H7 (cell line): ENCODE results near the gene SPEF1. TPM values are rescaled to one million over a fixed set of nuclear protein-coding genes. Genes with fewer than 3 reads are reported as not detected.

Experiments
- DNase-seq: peaks from one replicate; pipeline ENCODE4 v3.0.0; 2012
- H3K27me3 ChIP-seq: 2 replicates; pipeline ENCODE4 v1.6.0; 2011; ENCODE audit warnings: mild to moderate bottlenecking, low read length; ENCODE audit not compliant: control insufficient read depth, insufficient read depth
- H3K36me3 ChIP-seq: replicated peaks from 2 replicates; pipeline ENCODE4 v1.5.1; 2011; ENCODE audit warnings: low read length; ENCODE audit not compliant: control insufficient read depth, insufficient read depth
- H3K4me3 ChIP-seq: 2 replicates; pipeline ENCODE4 v1.5.1; 2011; ENCODE audit warnings: low read depth, mild to moderate bottlenecking, control low read depth, low read length, moderate library complexity; ENCODE audit not compliant: insufficient read depth
- total RNA-seq: library from RNA; depleted of rRNA; stranded (reverse); fragments of >200 nt; shearing (Covaris generic); gene quantifications from 2 replicates; pipeline ENCODE4 v1.2.3, GENCODE V29; 2014; rRNA removed

Gene SPEF1
- total RNA-seq, 1 experiment from 2014 or later: 0.94 TPM

- H3K4me3 ChIP-seq: peak within 1 kb of the TSS; percentile 41
- peaks cover 30% of the 10 kb centered on the region for H3K27me3 ChIP-seq
- H3K36me3 ChIP-seq: no peaks in the 10 kb centered on the region
- peak; percentile 98 for DNase-seq
Measured at GRCh38 chr20:3732327-3733118, 48.7 kb downstream of the SPEF1 start, which contains the start of gene HSPA12B. HSPA12B (plus strand) TSS chr20:3732685; CDS start chr20:3738675, 5,990 bp downstream.

DNA sequence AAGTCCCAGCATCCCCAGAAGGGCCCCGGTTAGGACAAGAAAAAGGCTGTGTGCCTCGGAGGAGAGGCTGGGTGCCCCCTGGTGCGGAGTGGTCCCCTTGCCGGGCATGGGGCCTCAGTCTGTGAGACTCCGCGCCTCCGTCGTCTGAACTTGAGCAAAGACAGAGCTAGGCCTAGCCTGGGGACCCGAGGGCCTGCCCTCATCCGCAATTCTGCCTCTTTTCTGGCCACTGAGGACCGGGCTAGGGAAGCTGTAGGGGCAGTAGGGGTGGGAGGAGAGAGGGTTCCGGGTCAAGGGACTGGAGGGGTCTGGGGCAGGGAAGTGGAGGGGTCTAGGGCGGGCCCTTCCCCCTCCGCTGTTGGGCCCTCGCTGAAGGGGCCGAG is 49.3 kb downstream of the SPEF1 start:
- no peak overlapping the region for H3K4me3 ChIP-seq
- no peak for DNase-seq

DNA sequence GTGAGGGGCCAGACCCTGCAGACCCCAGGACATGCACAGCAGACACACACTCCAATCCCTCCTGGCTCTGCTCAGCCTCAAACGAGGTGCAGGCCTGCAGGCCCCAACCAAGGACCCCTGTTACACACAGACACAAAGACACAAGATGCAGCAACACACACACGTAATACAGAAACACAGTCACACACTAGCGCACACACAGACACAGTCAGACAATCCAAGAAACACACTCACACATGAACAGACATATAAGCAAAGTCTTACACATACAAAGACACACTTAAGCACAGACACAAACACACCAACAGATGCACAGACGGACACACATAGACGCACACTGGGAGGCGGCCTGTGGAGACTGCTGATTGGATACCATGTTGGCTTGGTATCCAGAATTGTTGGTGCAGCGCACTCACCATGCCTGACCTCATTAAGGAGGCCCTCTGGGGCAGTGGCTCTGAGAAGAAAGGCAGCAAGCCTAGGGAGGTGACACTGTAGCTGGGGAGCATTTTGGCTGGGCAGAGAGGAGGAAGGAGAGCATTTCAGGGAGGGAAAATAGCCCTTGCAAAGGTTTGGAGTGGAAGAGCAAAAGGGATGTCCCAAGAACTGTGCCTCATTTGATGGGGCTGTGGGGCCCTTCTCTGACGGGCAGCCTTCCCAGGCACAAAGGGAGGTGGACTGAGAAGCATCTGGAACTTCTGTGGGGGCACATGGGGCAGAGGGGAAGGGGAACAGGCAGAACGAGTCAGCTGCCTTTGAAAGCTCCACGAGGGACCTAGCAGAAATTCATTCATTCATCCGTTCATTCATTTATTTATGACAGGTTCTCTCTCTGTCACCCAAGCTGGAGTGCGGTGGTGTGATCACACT is 50.2 kb downstream of the SPEF1 start:
- H3K36me3 ChIP-seq: no peaks in the 10 kb centered on the region
- H3K4me3 ChIP-seq: no peak overlapping the region
- DNase-seq: peak; percentile 22
- peaks cover 32% of the 10 kb centered on the region for H3K27me3 ChIP-seq

More for the DNA sequence above, 49.3 kb downstream of the SPEF1 start:
- no peaks in the 10 kb centered on the region for H3K36me3 ChIP-seq
- peaks cover 32% of the 10 kb centered on the region for H3K27me3 ChIP-seq

GRCh38 chr20:3729811-3730540 is 51.3 kb downstream of the SPEF1 start:
- DNase-seq: peak; percentile 21
- H3K27me3 ChIP-seq: peaks cover 32% of the 10 kb centered on the region
- no peaks in the 10 kb centered on the region for H3K36me3 ChIP-seq
- no peak overlapping the region for H3K4me3 ChIP-seq

DNA sequence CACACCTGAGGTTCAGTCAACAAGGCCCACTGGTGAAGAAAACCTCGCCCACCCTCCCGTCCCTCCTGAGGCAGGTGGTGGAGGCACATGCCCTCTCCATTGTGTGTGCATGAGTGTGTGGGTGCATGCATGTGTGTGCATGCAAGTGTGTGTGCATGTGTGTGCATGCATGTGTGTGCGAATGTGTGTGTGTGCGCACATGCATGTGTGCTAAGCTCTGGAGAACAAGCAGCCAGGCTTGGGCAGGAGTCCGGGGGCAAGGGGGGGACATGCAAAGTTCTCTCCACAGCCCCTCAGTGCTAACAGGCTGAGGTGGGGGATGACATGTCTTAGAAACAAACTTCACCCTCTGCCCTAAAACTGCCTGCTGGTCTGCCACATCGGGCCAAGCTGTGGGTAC is 51.9 kb downstream of the SPEF1 start:
- no peak for DNase-seq
- peaks cover 32% of the 10 kb centered on the region for H3K27me3 ChIP-seq
- H3K36me3 ChIP-seq: no peaks in the 10 kb centered on the region
- H3K4me3 ChIP-seq: no peak overlapping the region

DNA sequence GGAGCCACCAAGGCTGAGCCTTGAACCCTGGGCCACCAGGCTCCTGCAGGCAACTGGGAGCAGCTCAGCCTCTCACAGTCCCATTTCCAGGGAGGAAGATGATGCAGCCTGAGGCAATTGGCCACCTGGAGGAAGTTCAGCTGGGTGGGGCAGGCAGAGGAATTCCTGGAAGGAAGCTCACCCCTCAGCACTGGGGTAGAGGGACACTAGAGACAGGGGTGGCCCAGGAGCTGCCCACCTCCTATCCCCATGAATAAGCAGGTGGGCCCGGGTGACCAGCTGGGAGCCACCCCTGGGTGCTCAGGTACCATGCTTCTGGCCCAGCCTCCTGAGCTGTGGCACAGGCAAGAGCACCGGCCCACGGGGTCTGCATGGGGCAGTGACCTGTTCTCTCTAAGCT is 52.4 kb downstream of the SPEF1 start:
- Histone ChIP-seq H3K27me3 (peaks cover 32% of the 10 kb centered on the region), H3K4me3 (no peak overlapping the region), H3K36me3 (no peaks in the 10 kb centered on the region)
- DNase-seq: peak; percentile 15

DNA sequence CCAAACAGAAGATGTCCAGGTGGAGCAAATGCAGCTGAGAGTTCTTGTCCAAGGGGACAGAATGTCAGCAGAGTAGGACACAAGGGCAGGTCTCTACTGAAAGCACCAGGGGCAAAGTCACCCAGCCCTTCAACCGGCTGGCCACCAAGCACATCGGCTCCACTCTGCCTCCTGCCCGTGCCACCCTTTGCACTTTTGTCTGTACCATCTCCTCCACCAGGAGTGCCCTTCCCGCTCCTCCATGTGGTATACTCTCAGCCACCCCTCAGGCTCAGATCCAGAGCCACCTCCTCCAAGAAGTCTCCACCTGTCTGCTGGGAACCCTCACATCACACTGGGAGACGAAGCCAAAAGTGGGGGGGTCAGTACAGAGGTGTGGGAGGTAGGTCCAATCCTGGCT is 52.9 kb downstream of the SPEF1 start:
- peak; percentile 11 for DNase-seq
- H3K4me3 ChIP-seq: no peak overlapping the region
- peaks cover 28% of the 10 kb centered on the region for H3K27me3 ChIP-seq
- H3K36me3 ChIP-seq: no peaks in the 10 kb centered on the region

Other genes starting within 250 kb of the SPEF1 start
- gene GFRA4, start 118.0 kb downstream of the SPEF1 start, total RNA-seq: not detected in 2 replicates
- 3.3 and 5.5 TPM in 2 replicates for gene ADAM33, start 99.4 kb downstream of the SPEF1 start, total RNA-seq
- not detected in 2 replicates for gene SIGLEC1, start 68.8 kb downstream of the SPEF1 start, total RNA-seq
- 0.97 and 2.4 TPM in 2 replicates for gene HSPA12B, start 48.8 kb downstream of the SPEF1 start, total RNA-seq
- gene ADISSP, start 13.7 kb downstream of the SPEF1 start, total RNA-seq: 90.8 and 107 TPM in 2 replicates
- 57.7 and 74.5 TPM in 2 replicates for gene CENPB, start 5.3 kb upstream of the SPEF1 start, total RNA-seq
- gene CDC25B, start 14.9 kb upstream of the SPEF1 start, total RNA-seq: 30.7 and 32.6 TPM in 2 replicates
- gene AP5S1, start 39.1 kb upstream of the SPEF1 start, total RNA-seq: 3.1 and 4.4 TPM in 2 replicates
- 10.6 and 11.9 TPM in 2 replicates for gene MAVS, start 65.4 kb upstream of the SPEF1 start, total RNA-seq
- gene PANK2, start 107.9 kb upstream of the SPEF1 start, total RNA-seq: 46.8 and 61.5 TPM in 2 replicates
- gene RNF24, start 234.1 kb upstream of the SPEF1 start, total RNA-seq: 11.5 and 14.2 TPM in 2 replicates